ENCODE measurements around the gene MPND. TPM values are rescaled to one million over a fixed set of nuclear protein-coding genes. Genes with fewer than 3 reads are reported as not detected.

MPND gene
- total RNA-seq, 1 donor from 2014 or later, result 22.7 TPM

- intact Hi-C loops (cut with micrococcal nuclease), result loop anchor here (1.0 kb wide), 4 partner anchors 31 to 153 kb away; partner anchors contain the start of gene YJU2
Measured at GRCh38 chr19:4400135-4400936, 57.0 kb downstream of the MPND start, which contains the start of gene SH3GL1. TSS of gene SH3GL1 (minus strand) at chr19:4400547. CDS start at chr19:4400368, 179 bp downstream.

GRCh38 chr19:4401769-4402170 is 58.4 kb downstream of the MPND start:
- intact Hi-C loops (cut with micrococcal nuclease), result loop anchor here (1.0 to 2.0 kb wide), 4 partner anchors 21 to 335 kb away; partner anchors contain the start of genes HDGFL2, UBXN6 and ZBTB7A

GRCh38 chr19:4402171-4403004 is 59.0 kb downstream of the MPND start, which contains the start of gene CHAF1A:
TSS of gene CHAF1A (plus strand) at chr19:4402640. CDS start at chr19:4402763, 123 bp downstream.
- intact Hi-C loops (cut with micrococcal nuclease), result loop anchor here (1.0 to 2.0 kb wide), 4 partner anchors 22 to 336 kb away; partner anchors contain the start of genes HDGFL2, UBXN6 and ZBTB7A

GRCh38 chr19:4403005-4403761 is 59.8 kb downstream of the MPND start:
- intact Hi-C loops (cut with micrococcal nuclease), result loop anchor here (2.0 kb wide), 1 partner anchor 336 kb away; the partner anchor contains the start of gene ZBTB7A

GRCh38 chr19:4405977-4406376 is 62.6 kb downstream of the MPND start:
- intact Hi-C loops (cut with micrococcal nuclease), result no loop called here

- intact Hi-C loops (cut with micrococcal nuclease), result no loop called here
Measured at GRCh38 chr19:4406626-4407025, 63.3 kb downstream of the MPND start.

GRCh38 chr19:4409123-4409933 is 66.0 kb downstream of the MPND start:
- intact Hi-C loops (cut with micrococcal nuclease), result no loop called here

Other genes with a start within 250 kb of the MPND start
- 135 and 138 TPM in 2 replicates for gene MAP2K2, start 219.4 kb upstream of the MPND start, total RNA-seq
- gene CREB3L3, start 189.9 kb upstream of the MPND start, total RNA-seq, result 0.84 and 1.3 TPM in 2 replicates
- 34.4 and 35.6 TPM in 2 replicates for gene SIRT6, start 161.0 kb upstream of the MPND start, total RNA-seq
- 0.43 and 0.52 TPM in 2 replicates for gene ANKRD24, start 160.9 kb upstream of the MPND start, total RNA-seq
- gene EBI3, start 114.0 kb upstream of the MPND start, total RNA-seq, result 2.6 and 2.8 TPM in 2 replicates
- gene YJU2, start 96.5 kb upstream of the MPND start, total RNA-seq, result 24.2 and 27.1 TPM in 2 replicates
- not detected in 2 replicates for gene SHD, start 64.3 kb upstream of the MPND start, total RNA-seq
- gene TMIGD2, start 41.2 kb upstream of the MPND start, total RNA-seq, result 20.1 and 20.9 TPM in 2 replicates
- 12.6 and 13.8 TPM in 2 replicates for gene FSD1, start 39.0 kb upstream of the MPND start, total RNA-seq
- gene STAP2, start 4.7 kb upstream of the MPND start, total RNA-seq, result 10.4 and 10.6 TPM in 2 replicates
- 60.4 and 63.9 TPM in 2 replicates for gene SH3GL1, start 57.0 kb downstream of the MPND start, total RNA-seq
- 96.5 and 102 TPM in 2 replicates for gene CHAF1A, start 59.1 kb downstream of the MPND start, total RNA-seq
- 40.8 and 41.4 TPM in 2 replicates for gene UBXN6, start 114.2 kb downstream of the MPND start, total RNA-seq
- 58.8 and 63.3 TPM in 2 replicates for gene HDGFL2, start 128.7 kb downstream of the MPND start, total RNA-seq
- not detected in 2 replicates for gene PLIN4, start 174.9 kb downstream of the MPND start, total RNA-seq
- not detected in 2 replicates for gene PLIN5, start 191.7 kb downstream of the MPND start, total RNA-seq
- gene LRG1, start 196.5 kb downstream of the MPND start, total RNA-seq, result 0.18 and 0.30 TPM in 2 replicates
- not detected in 2 replicates for gene SEMA6B, start 216.1 kb downstream of the MPND start, total RNA-seq

Data from T-helper 2 cell treated with Interferon-gamma antibody and Interleukin-4, amounts not matched to agents 100 ng/mL and 5 ng/mL, for 36 hours (primary cell).